Thymus (tissue), 11 donors: ENCODE results near the gene SLC7A10. TPM values are rescaled to one million over a fixed set of nuclear protein-coding genes. Genes with fewer than 3 reads are reported as not detected.

Experiments used
- DNase-seq, 9 donors: peaks; one replicate each; pipeline ENCODE4 v3.0.0-alpha.2; 2013; ENCODE audit warnings: low spot score in 9 of 9, low read depth in 6 of 9, missing footprints in 1 of 9
- H3K27ac ChIP-seq, 2 donors: one replicate each; pipeline ENCODE4 v1.5.1; 2013; ENCODE audit warnings: control low read depth in 1 of 2, low read depth in 1 of 2, low read length in 1 of 2, mild to moderate bottlenecking in 1 of 2, moderate library complexity in 1 of 2
- H3K27me3 ChIP-seq, 2 donors: one replicate each; pipeline ENCODE4 v1.5.1; 2013; ENCODE audit warnings: low read length in 1 of 2; ENCODE audit not compliant: control insufficient read depth in 2 of 2, insufficient read depth in 1 of 2
- H3K36me3 ChIP-seq, 2 donors: one replicate each; pipeline ENCODE4 v1.5.1; 2013; ENCODE audit warnings: low read length in 1 of 2, mild to moderate bottlenecking in 1 of 2, moderate library complexity in 1 of 2; ENCODE audit not compliant: control insufficient read depth in 2 of 2, insufficient read depth in 2 of 2
- H3K4me1 ChIP-seq, 2 donors: one replicate each; pipeline ENCODE4 v1.5.1; 2013; ENCODE audit warnings: low read length in 2 of 2; ENCODE audit not compliant: control insufficient read depth in 2 of 2, insufficient read depth in 2 of 2
- H3K4me3 ChIP-seq, 2 donors: one replicate each; pipeline ENCODE4 v1.5.1; 2013; ENCODE audit warnings: low read length in 2 of 2, control low read depth in 1 of 2, mild to moderate bottlenecking in 1 of 2
- H3K9me3 ChIP-seq, 2 donors: one replicate each; pipeline ENCODE4 v1.5.1; 2013; ENCODE audit warnings: low read length in 1 of 2, mild to moderate bottlenecking in 1 of 2; ENCODE audit not compliant: control insufficient read depth in 2 of 2, insufficient read depth in 1 of 2
- WGBS: extraction: QIAGEN DNeasy Blood & Tissue Kit; methylation state at CpG from one replicate; pipeline ENCODE4 v1.1.7; 2013; 5-methylcytosine and 5-hydroxymethylcytosine counted together
- polyA plus RNA-seq: library from polyadenylated mRNA; stranded (reverse); fragments of 200-250 nt; gene quantifications from one replicate; pipeline ENCODE4 v1.2.3, GENCODE V29; 2013
- total RNA-seq: library from RNA; stranded (reverse); fragments of 120-200 nt; gene quantifications from one replicate; pipeline ENCODE4 v1.2.4, GENCODE V29; 2013
- donor health status: healthy.

Gene SLC7A10
- total and polyA plus RNA-seq, 2 donors = 0.11 to 0.33 TPM

GRCh38 chr19:33249740-33250366 lies 24.2 kb upstream of the SLC7A10 start:
- Histone ChIP-seq H3K9me3 (peaks cover 0 to 8% of the 10 kb centered on the region in 2 donors), H3K4me3 (no peak overlapping the region), H3K27ac (no peak overlapping the region), H3K27me3 (no peaks in the 10 kb centered on the region), H3K36me3 (no peaks in the 10 kb centered on the region), H3K4me1 (no peaks in the 10 kb centered on the region)
- DNase-seq = no peak
- WGBS = 75% methylated on average over 3 of the region's 3 CpGs

DNA sequence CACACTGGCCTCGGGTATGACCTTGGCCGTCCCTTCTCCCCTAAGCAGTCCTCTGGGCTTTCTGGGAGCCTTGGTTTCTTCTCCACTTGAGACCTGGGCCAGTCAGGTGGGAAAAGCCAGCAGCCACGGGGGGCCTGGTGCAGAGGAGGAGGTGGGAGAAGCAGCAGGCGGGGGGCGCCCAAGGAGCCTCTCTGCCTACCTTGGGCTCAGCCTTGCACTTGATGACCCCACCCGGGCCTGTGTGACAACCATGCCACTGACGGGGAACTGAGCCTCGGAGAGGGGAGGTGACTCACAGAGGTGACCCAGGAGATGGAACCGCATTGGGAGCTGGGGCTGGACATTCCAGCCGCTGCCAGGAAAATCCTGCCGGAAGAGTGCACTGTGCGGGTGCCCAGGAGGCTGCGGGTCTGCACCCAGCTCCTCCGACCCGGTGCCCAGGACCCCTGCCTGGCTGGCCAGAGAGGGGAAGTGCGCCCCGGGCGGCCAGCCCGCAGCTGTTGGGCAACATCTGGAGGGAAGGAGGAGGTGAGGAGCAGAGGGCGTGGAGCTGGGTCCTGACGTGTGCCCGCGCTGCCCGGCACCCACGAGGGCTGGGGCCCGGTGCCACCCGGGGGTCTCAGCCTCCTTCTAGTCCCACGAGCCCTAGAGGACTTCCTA lies 23.4 kb upstream of the SLC7A10 start:
- DNase-seq = no peak
- no peaks in the 10 kb centered on the region for H3K4me1 ChIP-seq
- H3K27ac ChIP-seq = no peak overlapping the region
- no peak overlapping the region for H3K4me3 ChIP-seq
- no peaks in the 10 kb centered on the region for H3K27me3 ChIP-seq
- no peaks in the 10 kb centered on the region for H3K36me3 ChIP-seq
- peaks cover 0 to 8% of the 10 kb centered on the region in 2 donors for H3K9me3 ChIP-seq
- WGBS = 42% methylated on average over 28 of the region's 28 CpGs

DNA sequence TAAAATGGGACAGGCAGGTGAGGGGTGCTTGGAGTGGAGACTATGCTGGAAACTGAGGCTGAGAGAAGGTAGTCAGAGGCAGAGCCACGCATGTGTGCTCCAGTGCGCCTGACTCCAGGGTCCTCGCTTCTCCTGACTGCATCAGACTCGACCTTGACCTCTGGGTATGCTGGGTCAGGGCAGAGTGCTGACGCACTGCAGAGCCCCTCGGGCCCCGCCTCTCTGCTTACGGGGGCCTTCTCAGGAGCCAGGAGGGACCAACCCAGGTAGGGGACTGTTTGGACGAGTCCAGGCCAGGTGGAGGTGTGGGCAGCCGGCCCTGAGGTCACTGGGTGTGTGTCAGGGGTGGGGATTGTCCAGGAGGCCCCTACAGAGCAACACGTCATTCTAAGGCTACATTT lies 22.9 kb upstream of the SLC7A10 start:
- Histone ChIP-seq H3K4me1 (no peaks in the 10 kb centered on the region), H3K27me3 (no peaks in the 10 kb centered on the region), H3K4me3 (no peak overlapping the region), H3K27ac (no peak overlapping the region), H3K9me3 (peaks cover 0 to 8% of the 10 kb centered on the region in 2 donors), H3K36me3 (no peaks in the 10 kb centered on the region)
- 87% methylated on average over 11 of the region's 11 CpGs for WGBS
- no peak for DNase-seq

- no peaks in the 10 kb centered on the region for H3K27me3 ChIP-seq
- H3K4me3 ChIP-seq = no peak overlapping the region
- no peak overlapping the region for H3K27ac ChIP-seq
- no peaks in the 10 kb centered on the region for H3K36me3 ChIP-seq
- H3K9me3 ChIP-seq = peaks cover 0 to 8% of the 10 kb centered on the region in 2 donors
- H3K4me1 ChIP-seq = no peaks in the 10 kb centered on the region
- no peak for DNase-seq
- WGBS = 97% methylated on average over 8 of the region's 8 CpGs
These were observed 22.5 kb upstream of the SLC7A10 start for GRCh38 chr19:33248104-33248503.

GRCh38 chr19:33247441-33247819 lies 21.8 kb upstream of the SLC7A10 start:
- no peak for DNase-seq
- WGBS = 94% methylated on average over 1 of the region's 1 CpG
- H3K36me3 ChIP-seq = no peaks in the 10 kb centered on the region
- no peaks in the 10 kb centered on the region for H3K4me1 ChIP-seq
- no peak overlapping the region for H3K27ac ChIP-seq
- H3K4me3 ChIP-seq = no peak overlapping the region
- H3K27me3 ChIP-seq = no peaks in the 10 kb centered on the region
- H3K9me3 ChIP-seq = peaks cover 0 to 8% of the 10 kb centered on the region in 2 donors

- WGBS = 94% methylated on average over 7 of the region's 7 CpGs
- no peaks in the 10 kb centered on the region for H3K4me1 ChIP-seq
- H3K27me3 ChIP-seq = no peaks in the 10 kb centered on the region
- no peaks in the 10 kb centered on the region for H3K36me3 ChIP-seq
- H3K9me3 ChIP-seq = peaks cover 0 to 8% of the 10 kb centered on the region in 2 donors
- DNase-seq = no peak
- no peak overlapping the region for H3K4me3 ChIP-seq
- H3K27ac ChIP-seq = no peak overlapping the region
These were observed 21.2 kb upstream of the SLC7A10 start for GRCh38 chr19:33246709-33247440.

- H3K4me1 ChIP-seq = no peaks in the 10 kb centered on the region
- DNase-seq = no peak
- WGBS = 89% methylated on average over 7 of the region's 7 CpGs
These were observed 20.5 kb upstream of the SLC7A10 start for GRCh38 chr19:33245948-33246708.

GRCh38 chr19:33242911-33243310 lies 17.3 kb upstream of the SLC7A10 start:
- DNase-seq = no peak
- H3K4me1 ChIP-seq = no peaks in the 10 kb centered on the region
- H3K4me3 ChIP-seq = no peak overlapping the region
- H3K27me3 ChIP-seq = no peaks in the 10 kb centered on the region
- no peak overlapping the region for H3K27ac ChIP-seq
- peaks cover 0 to 8% of the 10 kb centered on the region in 2 donors for H3K9me3 ChIP-seq
- H3K36me3 ChIP-seq = no peaks in the 10 kb centered on the region
- 88% methylated on average over 6 of the region's 6 CpGs for WGBS

More at GRCh38 chr19:33245948-33246708, 20.5 kb upstream of the SLC7A10 start:
- H3K27ac ChIP-seq = no peak overlapping the region
- H3K4me3 ChIP-seq = no peak overlapping the region
- peaks cover 0 to 8% of the 10 kb centered on the region in 2 donors for H3K9me3 ChIP-seq
- H3K36me3 ChIP-seq = no peaks in the 10 kb centered on the region
- H3K27me3 ChIP-seq = no peaks in the 10 kb centered on the region
